ENCODE measurements around the gene POLR2J. TPM values are rescaled to one million over a fixed set of nuclear protein-coding genes. Genes with fewer than 3 reads are reported as not detected.
A peak's percentile ranks its signal among the peaks of the same experiment; 100 is the strongest.
"Not testable (repeated sequence)": the region's sequence is repeated elsewhere in the genome, so short reads cannot be mapped to it uniquely, and the experiment has no call there.

Gene POLR2J
- total RNA-seq (31.8 and 65.3 TPM in 2 replicates), polyA plus RNA-seq (92.3 and 121 TPM in 2 replicates)

GRCh38 chr7:102478314-102479208, at the start of gene POLR2J:
TSS of gene POLR2J (minus strand) at chr7:102478922. CDS start at chr7:102478860, 62 bp downstream.
- H3K36me3 ChIP-seq; H3K27ac ChIP-seq; H3K4me1 ChIP-seq (ENCODE audit: low read depth); H3K27me3 ChIP-seq; H3K9me3 ChIP-seq (ENCODE audit: low read depth): not testable (repeated sequence)
- H3K4me3 ChIP-seq, result peak within 1 kb of the TSS; percentile 31
- DNase-seq (ENCODE audit: low read depth in 1 of 2, low spot score in 1 of 2), result peak; percentile 50 to 82

GRCh38 chr7:102527822-102528793, 49.4 kb upstream of the POLR2J start:
- H3K36me3 ChIP-seq; DNase-seq (ENCODE audit: low read depth in 1 of 2, low spot score in 1 of 2); H3K4me3 ChIP-seq; H3K27me3 ChIP-seq; H3K9me3 ChIP-seq (ENCODE audit: low read depth); H3K4me1 ChIP-seq (ENCODE audit: low read depth); H3K27ac ChIP-seq: not testable (repeated sequence)

- not testable (repeated sequence) for H3K4me1 ChIP-seq (ENCODE audit: low read depth); H3K27me3 ChIP-seq; DNase-seq (ENCODE audit: low read depth in 1 of 2, low spot score in 1 of 2); H3K4me3 ChIP-seq; H3K36me3 ChIP-seq; H3K27ac ChIP-seq; H3K9me3 ChIP-seq (ENCODE audit: low read depth)
These were observed 48.5 kb upstream of the POLR2J start for GRCh38 chr7:102527182-102527581.

- H3K4me3 ChIP-seq; H3K4me1 ChIP-seq (ENCODE audit: low read depth); H3K27me3 ChIP-seq; DNase-seq (ENCODE audit: low read depth in 1 of 2, low spot score in 1 of 2); H3K9me3 ChIP-seq (ENCODE audit: low read depth); H3K36me3 ChIP-seq; H3K27ac ChIP-seq: not testable (repeated sequence)
These were observed 46.1 kb upstream of the POLR2J start for GRCh38 chr7:102524803-102525202.

- not testable (repeated sequence) for H3K4me3 ChIP-seq; H3K36me3 ChIP-seq; H3K9me3 ChIP-seq (ENCODE audit: low read depth); H3K4me1 ChIP-seq (ENCODE audit: low read depth); DNase-seq (ENCODE audit: low read depth in 1 of 2, low spot score in 1 of 2); H3K27ac ChIP-seq; H3K27me3 ChIP-seq
These were observed 42.1 kb upstream of the POLR2J start for GRCh38 chr7:102520797-102521196.

GRCh38 chr7:102517550-102518147, 38.9 kb upstream of the POLR2J start, which contains the start of gene RASA4B:
TSS of gene RASA4B (minus strand) at chr7:102517777. CDS start at chr7:102517710, 67 bp downstream.
- H3K27ac ChIP-seq; H3K36me3 ChIP-seq; H3K9me3 ChIP-seq (ENCODE audit: low read depth); H3K27me3 ChIP-seq; H3K4me1 ChIP-seq (ENCODE audit: low read depth): not testable (repeated sequence)
- H3K4me3 ChIP-seq, result peak within 1 kb of the TSS; percentile 16
- peak in 1 of 2 donors; percentile 33 for DNase-seq (ENCODE audit: low read depth in 1 of 2, low spot score in 1 of 2)

- H3K4me3 ChIP-seq; H3K4me1 ChIP-seq (ENCODE audit: low read depth); H3K9me3 ChIP-seq (ENCODE audit: low read depth); H3K36me3 ChIP-seq; H3K27me3 ChIP-seq; DNase-seq (ENCODE audit: low read depth in 1 of 2, low spot score in 1 of 2); H3K27ac ChIP-seq: not testable (repeated sequence)
These were observed 38.2 kb upstream of the POLR2J start for GRCh38 chr7:102516951-102517350.

GRCh38 chr7:102515889-102516288, 37.2 kb upstream of the POLR2J start:
- DNase-seq (ENCODE audit: low read depth in 1 of 2, low spot score in 1 of 2); H3K9me3 ChIP-seq (ENCODE audit: low read depth); H3K27me3 ChIP-seq; H3K4me3 ChIP-seq; H3K27ac ChIP-seq; H3K36me3 ChIP-seq; H3K4me1 ChIP-seq (ENCODE audit: low read depth): not testable (repeated sequence)

- H3K36me3 ChIP-seq; H3K27me3 ChIP-seq; H3K4me1 ChIP-seq (ENCODE audit: low read depth); H3K27ac ChIP-seq; DNase-seq (ENCODE audit: low read depth in 1 of 2, low spot score in 1 of 2); H3K9me3 ChIP-seq (ENCODE audit: low read depth); H3K4me3 ChIP-seq: not testable (repeated sequence)
These were observed 36.4 kb upstream of the POLR2J start for GRCh38 chr7:102514881-102515721.

- not testable (repeated sequence) for H3K9me3 ChIP-seq (ENCODE audit: low read depth); H3K36me3 ChIP-seq; H3K4me1 ChIP-seq (ENCODE audit: low read depth); H3K27ac ChIP-seq; H3K27me3 ChIP-seq; H3K4me3 ChIP-seq
- peak; percentile 61 for DNase-seq (ENCODE audit: low read depth in 1 of 2, low spot score in 1 of 2)
These were observed 34.0 kb upstream of the POLR2J start for GRCh38 chr7:102512642-102513221.

- H3K27me3 ChIP-seq; H3K4me3 ChIP-seq; H3K9me3 ChIP-seq (ENCODE audit: low read depth); H3K27ac ChIP-seq; H3K4me1 ChIP-seq (ENCODE audit: low read depth); DNase-seq (ENCODE audit: low read depth in 1 of 2, low spot score in 1 of 2); H3K36me3 ChIP-seq: not testable (repeated sequence)
These were observed 33.3 kb upstream of the POLR2J start for GRCh38 chr7:102511860-102512522.

- not testable (repeated sequence) for H3K4me1 ChIP-seq (ENCODE audit: low read depth); H3K4me3 ChIP-seq; DNase-seq (ENCODE audit: low read depth in 1 of 2, low spot score in 1 of 2); H3K27me3 ChIP-seq; H3K36me3 ChIP-seq; H3K9me3 ChIP-seq (ENCODE audit: low read depth); H3K27ac ChIP-seq
These were observed 31.9 kb upstream of the POLR2J start for GRCh38 chr7:102510575-102510974.
